CD4-positive, alpha-beta T cell treated with Interferon gamma for 1 hour (primary cell): ENCODE data around the gene BORCS8.
"Not testable (repeated sequence)": the region's sequence is repeated elsewhere in the genome, so short reads cannot be mapped to it uniquely, and the experiment has no call there.

Source experiments
- DNase-seq: peaks from one replicate; pipeline ENCODE4 v3.0.0-alpha.2; 2020

Gene BORCS8

DNA sequence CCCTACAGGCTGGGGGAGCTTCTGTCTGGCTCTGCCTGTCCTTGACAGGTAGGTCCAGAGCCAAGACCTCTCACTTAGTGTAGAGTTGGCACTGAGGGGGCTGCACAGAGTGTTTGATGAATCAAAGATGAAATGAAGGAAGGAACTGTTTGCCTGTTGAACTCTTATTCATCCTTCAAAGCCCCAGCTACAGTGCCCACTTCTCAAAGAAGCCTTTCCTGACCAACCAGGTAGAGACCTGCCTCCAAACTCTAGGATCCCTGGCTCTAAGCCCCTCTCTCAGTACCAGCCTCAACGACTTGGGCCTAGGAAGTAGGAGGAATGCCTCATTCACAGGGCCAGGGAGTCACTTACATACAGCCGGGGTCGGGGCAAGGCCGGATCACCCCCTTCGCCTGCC is 44.6 kb downstream of the BORCS8 start:
- no peak for DNase-seq

DNA sequence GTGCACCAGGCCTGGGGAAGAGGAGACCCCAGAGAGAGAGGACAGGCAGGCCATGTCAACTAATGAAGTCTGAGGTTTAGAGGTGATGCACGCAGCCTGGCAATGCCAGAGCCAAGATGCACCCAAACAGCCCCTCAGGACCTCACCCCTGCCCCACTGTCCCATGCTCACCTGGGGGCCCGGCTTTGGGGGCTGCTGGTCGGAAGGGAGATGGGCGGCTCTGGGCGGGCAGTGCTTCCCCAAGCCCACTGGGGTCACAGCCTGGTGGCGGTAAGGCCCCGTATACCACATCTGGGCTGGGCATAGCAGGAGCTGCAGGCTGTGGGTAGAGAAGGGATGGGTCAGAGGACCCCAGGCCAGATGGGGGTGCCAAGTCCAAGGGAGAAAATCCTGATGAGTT is 45.1 kb downstream of the BORCS8 start:
- no peak for DNase-seq

DNA sequence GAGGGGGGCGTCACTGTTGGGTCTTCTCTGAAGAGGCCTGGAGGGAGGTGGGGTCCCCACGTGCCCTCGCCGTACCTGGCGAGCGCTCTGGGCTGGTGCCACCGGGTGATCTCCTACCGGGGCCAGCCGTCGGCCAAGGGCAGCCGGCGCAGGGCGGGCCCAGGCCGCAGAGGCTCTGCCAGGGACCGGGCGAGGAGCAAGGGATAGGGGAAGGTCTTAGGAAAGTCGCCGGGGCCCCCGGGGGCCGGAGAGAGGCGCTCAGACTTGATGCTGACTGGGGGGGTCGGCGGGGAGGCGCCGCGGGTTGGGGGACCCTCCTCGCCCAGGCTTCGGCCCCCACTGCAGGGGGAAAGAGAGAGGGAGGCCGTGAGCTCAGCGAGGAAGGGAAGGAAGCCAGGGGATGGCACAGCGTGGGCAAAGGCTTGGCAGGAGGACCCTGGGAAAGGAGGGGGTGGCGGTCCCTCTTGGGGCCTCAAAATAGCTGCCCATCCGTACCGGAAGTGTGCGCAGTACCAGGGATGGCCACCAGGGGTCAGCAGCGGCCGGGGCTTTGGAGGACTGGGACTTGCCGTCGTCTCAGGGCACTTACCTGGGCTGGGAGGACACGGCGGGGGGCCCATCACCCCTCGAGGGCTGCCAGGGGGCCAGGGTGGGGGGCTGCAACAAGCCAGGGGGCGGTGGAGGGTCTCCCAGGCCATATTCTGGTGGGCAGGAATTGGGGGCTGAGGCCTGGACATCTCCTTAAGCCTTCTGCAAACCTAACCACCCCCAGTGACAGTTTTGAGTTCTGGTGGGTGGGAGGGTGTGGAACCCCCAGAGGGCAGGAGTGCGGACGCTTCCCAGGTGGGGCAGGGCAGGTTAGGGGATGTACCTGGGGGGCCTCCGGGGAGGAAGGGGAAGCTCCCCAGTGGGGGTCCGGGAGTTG is 46.0 kb downstream of the BORCS8 start:
- peak; percentile 76 for DNase-seq

DNA sequence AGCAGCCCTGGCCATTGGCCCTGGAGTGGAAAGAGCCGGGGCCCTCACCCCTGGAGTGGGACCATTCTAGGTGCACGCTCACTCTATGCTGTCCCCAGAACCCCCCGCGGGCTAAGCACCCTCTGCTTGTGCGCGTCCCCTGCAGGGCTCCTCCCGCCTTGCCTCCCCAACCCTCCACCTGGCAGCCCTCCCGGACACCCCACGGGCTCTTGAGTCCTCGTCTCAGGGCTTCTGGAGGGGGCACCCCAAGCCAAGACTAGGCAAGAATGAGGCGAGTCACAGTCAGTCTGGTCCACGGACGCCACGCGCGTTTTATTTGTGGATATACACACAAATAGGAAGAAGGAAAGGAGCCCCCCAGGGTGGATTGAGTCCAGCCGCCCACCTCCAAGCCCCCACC is 46.7 kb downstream of the BORCS8 start:
- DNase-seq, result no peak

DNA sequence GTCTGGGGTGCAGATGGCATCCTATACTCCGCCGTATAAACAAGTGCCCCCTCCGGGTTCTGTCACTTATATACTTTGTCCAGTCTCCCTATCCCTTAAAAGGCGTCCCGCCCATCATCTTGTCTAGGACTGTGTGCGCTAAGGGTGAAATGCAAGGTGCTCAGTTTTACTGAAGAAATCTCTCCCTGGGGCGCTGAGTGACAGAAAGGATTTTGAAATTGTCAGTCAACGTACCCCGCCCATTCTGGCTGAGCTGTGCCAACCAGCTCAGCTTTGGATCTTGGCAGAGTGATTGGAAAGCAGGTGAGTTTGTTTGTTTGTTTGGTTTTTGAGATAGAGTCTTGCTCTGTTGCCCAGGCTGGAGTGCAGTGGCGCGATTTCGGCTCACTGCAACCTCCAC is 49.6 kb downstream of the BORCS8 start:
- no peak for DNase-seq

DNA sequence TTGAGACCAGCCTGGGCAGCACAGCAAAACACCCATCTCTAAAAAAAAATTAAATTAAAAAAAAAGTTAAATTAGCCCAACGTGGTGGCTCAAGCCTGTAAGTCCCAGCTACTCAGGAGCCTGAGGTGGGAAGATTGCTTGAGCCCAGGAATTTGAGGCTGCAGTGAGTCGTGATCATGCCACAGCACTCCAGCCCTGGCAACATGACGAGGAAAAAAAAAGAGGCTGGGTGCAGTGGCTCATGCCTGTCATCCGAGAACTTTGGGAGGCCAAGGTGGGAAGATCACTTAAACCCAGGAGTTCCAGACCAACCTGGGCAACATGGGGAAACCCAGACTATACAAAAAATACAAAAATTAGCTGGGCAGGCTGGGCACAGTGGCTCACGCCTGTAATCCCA is 51.5 kb downstream of the BORCS8 start:
- DNase-seq, result no peak

DNA sequence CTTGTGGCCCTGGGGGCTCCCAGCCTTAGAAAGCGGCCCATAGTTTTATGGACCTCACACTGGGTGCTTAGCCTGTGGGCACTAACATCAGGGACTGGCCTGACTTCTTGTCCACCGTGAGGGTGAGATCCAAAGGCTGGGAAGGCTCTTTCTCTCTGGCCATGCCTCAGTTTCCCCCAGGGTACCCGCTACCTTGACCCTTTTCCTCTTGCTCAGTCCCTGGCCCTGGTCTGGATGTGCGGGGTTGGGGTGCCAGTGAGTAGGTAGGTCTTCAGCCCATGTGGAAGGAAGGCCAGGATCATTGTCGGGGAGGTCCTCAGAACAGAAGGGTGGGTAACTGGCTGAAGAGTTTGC is 52.1 kb downstream of the BORCS8 start:
- DNase-seq, result no peak

DNA sequence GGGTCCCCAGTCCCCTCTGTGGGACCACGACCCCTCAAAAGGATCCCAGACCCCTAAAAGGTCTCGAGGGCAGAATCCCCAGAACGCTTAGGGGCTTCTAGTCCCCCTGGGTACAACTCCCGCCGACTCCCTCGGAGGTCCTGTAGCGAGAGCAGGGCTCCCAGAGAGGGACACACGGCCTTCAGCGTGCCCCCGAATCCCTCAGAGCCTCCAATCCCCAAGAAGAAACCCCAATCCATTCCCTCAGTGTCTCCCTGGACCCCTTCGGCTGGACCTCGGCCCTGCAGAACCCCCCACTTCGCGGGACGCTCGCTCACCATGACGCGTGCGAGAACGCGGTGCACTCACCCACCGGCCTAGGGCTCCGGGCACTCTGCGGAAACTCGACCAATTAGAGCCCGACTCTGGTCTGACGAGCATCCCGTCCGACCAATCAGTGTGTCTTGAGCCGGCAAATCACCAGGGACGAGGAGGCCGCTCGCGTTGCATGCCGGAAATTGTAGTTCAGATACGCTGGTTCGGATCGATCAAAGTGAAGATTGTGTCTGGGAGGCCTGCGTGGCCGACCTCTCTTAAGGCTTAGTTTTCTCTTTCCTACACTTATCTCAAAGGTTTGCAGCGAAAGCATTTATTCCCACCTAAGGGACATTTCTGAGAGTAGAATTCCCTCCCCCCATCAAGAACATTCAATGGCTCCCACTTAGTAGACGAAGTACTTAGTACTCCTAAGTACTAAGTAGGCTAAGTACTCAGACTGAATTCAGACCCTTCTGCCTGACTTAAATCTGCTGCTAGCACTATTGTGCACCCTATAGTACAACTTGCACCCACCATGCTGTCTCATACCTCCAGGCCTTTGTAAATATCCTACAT is 53.6 kb downstream of the BORCS8 start, which contains the start of gene TMEM161A:
TMEM161A (minus strand) TSS at position 370 of the 873 bp plus-strand sequence; CDS start at position 320, 50 bp downstream.
- peak; percentile 96 for DNase-seq

DNA sequence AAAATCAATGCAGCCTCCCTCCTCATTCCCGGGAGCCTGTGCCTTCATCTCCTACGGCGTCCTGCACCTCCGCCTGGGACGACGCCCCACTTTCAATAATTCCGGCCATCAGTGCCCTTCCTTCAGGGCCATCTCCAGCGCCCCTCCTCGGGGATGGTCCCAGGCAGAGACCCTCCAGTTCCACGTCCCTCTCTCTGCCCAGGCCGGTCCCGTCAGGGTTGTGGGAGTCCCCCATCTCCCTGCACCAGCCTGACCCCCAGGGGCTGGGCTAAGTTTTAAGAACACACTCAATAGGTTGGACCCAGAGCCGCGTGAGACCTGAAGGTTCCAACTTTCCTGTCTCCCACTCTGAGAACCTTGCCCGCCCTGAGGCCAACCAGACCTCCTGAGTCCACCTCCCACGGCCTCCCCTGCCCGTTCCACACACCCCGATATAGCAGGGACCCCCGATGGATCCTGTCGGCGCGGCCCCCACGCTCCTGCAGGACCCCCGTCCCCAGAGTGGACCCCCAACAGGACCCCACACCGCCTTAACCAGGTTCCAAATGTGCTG is 54.3 kb downstream of the BORCS8 start:
- no peak for DNase-seq

DNA sequence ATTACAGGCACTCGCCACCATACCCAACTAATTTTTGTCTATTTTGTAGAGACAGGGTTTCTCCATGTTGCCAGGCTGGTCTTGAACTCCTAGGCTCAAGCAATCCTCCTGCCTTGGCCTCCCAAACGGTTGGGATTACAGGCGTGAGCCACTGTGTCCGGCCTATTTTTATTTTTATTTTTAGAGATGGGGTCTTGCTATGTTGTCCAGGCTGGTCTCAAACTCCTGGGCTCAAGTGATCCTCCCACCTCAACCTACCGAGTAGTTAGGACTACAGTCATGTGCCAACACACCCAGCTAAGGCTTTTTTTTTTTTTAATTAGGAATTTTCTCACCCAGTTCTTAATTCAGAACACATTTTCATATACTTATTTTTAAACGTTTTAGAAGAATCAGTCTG is 56.2 kb downstream of the BORCS8 start:
- DNase-seq, result not testable (repeated sequence)

DNA sequence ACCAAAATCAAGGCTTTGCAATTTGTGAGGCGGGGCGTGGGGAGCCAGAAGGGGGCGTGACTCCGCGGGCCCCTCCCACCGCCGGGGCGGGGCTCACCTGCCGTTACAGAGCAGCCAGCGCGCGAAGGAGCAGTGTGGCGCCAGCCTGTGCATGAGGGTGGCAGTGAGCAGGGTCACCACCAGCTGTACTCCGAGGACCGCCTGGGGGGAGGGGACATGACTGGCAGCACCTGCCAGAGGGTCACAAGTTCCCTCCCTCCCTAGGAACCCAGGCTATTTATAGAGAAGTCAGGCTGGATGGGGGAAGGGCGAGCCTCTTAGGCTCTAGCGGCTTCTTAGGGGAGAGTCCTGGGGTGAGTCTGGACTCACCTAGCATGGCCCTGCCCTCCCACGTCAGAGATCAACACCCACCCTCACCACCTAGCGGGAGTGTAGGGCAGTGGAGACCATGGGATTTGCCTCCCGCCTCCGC is 57.2 kb downstream of the BORCS8 start:
- DNase-seq, result peak; percentile 42

DNA sequence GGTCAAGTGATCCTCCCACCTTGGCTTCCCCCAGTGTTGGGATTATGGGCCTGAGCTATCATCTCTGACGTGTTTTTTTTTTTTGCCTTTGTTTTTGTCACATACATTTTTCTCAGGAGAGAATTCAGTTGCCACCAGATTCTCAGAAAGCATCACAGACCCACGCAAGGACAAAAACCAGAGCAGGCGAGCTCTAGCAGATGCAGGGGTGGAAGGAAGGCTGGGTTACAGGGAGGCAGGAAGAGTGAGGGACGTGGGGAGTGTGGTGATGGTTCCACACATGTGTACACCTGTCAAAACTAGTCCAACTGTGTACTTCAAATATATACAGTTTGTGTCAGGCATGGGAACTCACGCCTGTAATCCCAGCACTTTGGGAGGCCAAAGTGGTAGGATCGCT is 58.0 kb downstream of the BORCS8 start:
- DNase-seq, result no peak

DNA sequence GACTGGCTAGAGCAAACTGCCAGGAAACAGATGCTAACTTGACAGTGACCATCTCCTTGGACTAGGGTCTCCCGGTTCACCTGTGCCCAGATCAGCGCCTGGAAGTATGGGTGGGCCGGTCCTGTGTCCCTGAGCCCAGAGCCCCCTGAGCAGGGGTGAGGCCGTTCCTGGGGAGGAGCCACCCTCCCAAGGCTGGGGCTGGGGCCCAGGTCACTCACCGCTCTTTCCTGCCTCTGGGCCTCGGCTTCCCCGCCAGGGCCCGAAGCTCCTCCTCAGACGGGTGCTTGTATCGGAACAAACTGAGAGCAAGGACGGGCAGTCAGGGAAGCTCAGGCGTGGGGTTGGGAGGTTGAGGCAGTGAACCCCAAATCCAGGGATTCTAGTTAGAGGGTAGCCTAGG is 59.0 kb downstream of the BORCS8 start:
- DNase-seq, result no peak

DNA sequence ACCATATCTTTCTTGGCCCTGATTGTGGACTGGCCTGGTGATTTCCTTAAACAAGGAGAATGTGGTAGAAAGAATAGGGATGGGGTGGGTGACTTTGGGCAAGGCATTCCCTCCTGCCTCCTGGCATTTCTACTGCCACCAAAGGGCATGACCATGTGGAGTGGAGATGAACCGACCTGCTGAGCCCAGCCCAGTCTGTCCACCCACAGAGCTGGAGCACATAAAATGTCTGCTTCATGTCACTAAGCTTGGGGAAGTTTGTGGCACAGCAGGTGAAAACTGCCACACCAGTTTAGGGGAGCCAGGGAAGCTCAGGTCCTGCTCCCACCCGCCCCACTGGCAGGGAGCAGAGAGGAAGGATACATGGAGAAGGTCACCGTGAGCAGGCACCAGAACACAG is 60.0 kb downstream of the BORCS8 start:
- DNase-seq, result no peak
